ENCODE results near the gene G6PD.
A peak's percentile ranks its signal among the peaks of the same experiment; 100 is the strongest.
"Not testable (repeated sequence)": the region's sequence is repeated elsewhere in the genome, so short reads cannot be mapped to it uniquely, and the experiment has no call there.

G6PD gene

DNA sequence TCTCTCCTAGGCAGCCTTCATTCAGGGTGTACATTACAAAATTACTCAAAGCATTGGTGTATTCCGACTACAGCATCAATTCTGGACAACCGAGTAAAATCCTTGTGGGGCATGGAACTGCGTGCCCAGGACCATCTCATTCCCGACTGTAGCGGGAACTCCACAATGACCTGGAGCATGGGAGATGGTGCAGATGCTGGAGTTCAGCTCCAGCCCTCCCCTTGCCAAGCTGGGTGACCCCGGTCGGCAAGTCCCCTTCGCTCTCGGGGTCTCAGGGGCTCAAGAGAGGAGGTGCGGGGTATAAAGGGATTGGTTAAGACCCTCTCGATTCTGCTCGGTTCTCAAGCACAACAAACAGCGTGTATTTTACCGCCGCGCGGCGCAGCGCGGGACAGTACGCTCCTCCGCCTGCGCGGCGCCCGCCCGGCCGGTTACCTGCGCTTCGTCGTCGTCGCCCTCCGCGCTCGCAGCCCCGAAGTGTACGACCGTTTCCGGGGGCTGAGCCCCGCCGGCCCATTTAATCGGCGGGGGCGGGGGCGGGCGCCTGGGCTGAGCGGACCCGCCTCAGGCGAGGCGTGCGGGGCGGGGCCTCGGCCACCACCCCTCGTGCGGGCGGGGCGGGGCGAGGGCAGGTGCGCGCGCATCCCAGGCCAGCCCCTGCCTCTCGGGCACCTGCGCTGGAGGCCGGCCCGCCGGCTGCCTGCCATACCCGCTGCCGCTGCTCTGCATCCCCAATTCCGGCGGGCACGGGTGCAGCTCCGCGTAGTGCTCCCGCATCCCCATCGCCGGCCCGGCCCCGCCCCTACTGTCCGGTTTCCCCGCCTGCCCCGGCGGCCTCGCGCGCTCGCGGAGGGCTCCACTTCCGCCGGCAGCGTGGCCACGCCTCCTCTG, at the start of gene G6PD:
Gene G6PD, minus strand, starts transcription at position 493 of the 891 bp plus-strand sequence. CDS start 691 bp downstream, outside the sequence.
- peak; percentile 51 to 73 (median 71) for DNase-seq (ENCODE audit: low read depth in 3 of 3, low spot score in 1 of 3)

- DNase-seq (ENCODE audit: low read depth in 3 of 3, low spot score in 1 of 3), result no peak
Measured at GRCh38 chrX:154595559-154596249, 49.1 kb upstream of the G6PD start.

DNA sequence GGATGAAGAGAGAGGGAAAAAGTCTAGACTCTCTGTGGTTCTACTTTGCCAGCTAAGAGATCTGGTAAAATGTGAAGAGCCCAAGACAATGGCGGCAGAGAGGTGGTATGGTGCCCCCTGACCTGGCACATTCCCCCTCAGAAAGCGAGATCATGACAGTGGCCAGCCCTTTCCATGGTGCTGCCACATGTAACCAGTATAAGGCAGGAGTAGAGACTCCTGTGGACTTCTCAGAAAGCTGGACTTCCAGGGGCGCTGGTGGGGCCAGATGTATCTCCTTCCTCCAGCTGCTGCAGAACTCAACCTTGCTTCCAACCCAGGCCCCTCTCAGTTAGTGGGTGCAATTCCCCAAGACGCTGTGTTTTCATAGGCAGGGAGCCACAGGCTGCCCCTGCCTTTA, 47.8 kb upstream of the G6PD start:
- DNase-seq (ENCODE audit: low read depth in 3 of 3, low spot score in 1 of 3), result no peak

- DNase-seq (ENCODE audit: low read depth in 3 of 3, low spot score in 1 of 3), result no peak
Measured at GRCh38 chrX:154593201-154593600, 46.6 kb upstream of the G6PD start.

DNA sequence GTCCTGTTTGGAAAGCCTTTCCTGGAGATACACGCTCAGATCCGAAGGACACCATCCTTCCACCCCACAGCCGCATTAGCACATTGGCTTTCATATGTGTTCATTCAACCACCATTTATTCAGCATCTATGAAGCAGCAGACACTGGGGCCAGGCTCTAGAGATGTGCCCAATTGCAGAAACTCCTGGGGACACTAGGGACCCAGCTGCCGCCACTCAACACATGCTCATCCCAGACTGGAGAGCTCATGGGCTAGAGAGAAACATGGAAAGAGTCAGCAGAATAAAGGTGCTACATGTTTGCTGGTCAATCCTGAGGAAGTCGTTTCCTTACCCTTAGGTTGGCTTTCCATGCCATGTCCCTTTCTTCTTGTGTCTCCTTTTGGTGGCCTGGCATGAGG, 45.9 kb upstream of the G6PD start:
- DNase-seq (ENCODE audit: low read depth in 3 of 3, low spot score in 1 of 3), result no peak

DNA sequence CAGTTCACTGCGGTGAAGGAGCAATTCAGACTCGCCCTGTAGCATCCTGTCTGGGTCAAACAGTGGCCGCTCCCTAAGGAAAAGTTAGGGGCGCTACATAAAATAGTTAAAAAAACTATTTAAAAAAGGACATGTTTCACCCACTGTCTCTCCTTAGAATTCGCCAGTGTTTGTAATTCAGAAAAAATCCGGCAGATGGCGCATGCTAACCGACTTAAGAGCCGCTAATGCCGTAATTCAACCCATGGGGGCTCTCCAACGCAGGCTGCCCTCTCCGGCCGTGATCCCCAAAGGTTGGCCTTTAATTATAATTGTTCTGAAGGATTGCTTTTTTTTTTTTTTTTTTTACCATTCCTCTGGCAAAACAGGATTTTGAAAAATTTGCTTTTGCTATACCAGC, 43.8 kb upstream of the G6PD start:
- not testable (repeated sequence) for DNase-seq (ENCODE audit: low read depth in 3 of 3, low spot score in 1 of 3)

DNA sequence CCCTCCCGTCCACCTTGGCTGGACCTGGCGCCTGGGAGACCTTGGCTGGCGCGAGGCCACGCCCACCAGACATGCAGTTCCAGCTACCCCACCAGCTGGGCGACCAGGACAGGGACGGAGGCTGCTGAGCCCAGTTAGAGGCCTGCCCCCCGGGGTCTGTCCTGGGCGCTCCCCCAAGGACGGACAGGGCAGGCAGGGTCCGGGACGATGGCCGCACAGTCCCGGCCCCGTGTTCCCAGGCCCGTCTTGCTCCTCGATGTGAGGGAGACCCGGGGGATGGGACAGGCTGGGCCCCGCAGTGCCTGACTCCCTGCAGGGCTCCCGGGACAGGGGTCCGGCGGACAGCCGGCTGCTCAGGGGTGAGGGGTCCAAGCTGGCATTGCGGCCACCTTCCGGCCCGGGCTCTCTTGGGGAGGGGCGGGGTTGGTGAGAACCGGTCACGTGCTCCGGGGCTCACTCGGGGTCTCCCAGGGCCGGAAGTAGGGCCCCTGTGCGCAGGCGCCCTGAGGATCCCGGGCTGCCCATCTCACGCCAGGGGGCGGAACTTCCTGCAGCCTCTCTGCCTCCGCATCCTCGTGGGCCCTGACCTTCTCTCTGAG, 38.0 kb upstream of the G6PD start, which contains the start of gene CTAG1A:
Gene CTAG1A, plus strand, starts transcription at position 549 of the 599 bp plus-strand sequence. CDS start 74 bp downstream, outside the sequence.
- not testable (repeated sequence) for DNase-seq (ENCODE audit: low read depth in 3 of 3, low spot score in 1 of 3)

- DNase-seq (ENCODE audit: low read depth in 3 of 3, low spot score in 1 of 3), result not testable (repeated sequence)
Measured at GRCh38 chrX:154582994-154583393, 36.3 kb upstream of the G6PD start.

- DNase-seq (ENCODE audit: low read depth in 3 of 3, low spot score in 1 of 3), result not testable (repeated sequence)
Measured at GRCh38 chrX:154575076-154575475, 28.4 kb upstream of the G6PD start.

DNA sequence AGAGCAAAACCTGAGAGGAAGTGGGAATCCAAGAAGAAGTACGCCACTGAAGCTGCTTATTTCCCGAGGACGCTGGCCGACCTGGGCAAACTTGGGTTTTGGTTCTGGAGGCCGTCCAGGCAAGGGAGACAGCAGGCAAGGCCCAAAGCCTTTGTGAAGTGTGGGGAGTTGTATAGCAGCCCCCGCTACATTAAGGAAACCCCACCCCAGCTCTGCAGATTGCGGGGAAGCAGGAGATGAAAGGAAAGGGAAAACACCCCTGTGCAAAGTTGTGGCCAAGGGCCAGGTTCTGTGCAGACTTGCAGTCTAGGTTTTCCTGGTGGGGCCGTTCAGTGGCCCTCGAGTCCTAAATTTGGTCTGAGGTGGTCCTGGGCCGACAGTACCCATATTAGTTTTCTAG, 26.4 kb upstream of the G6PD start:
- DNase-seq (ENCODE audit: low read depth in 3 of 3, low spot score in 1 of 3), result not testable (repeated sequence)

DNA sequence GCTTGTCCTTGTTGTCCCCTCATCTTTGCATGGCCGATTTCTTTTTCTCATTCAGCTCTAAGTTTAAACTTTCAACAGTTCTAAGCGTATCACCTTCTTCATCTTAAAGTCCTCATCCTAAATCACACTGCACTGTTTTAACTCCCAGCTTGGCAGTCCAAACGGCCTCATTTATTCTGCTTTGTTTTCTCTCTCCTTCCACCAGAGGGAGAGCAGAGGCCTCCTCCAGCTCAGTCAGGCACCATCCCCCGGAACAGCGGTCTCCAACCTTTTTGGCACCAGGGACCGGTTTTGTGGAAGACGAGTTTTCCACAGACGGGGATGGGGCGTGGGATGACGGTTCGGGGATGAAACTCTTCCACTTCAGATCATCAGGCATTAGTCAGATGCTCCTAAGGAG, 23.7 kb upstream of the G6PD start:
- not testable (repeated sequence) for DNase-seq (ENCODE audit: low read depth in 3 of 3, low spot score in 1 of 3)

GRCh38 chrX:154562295-154562694, 15.6 kb upstream of the G6PD start:
- DNase-seq (ENCODE audit: low read depth in 3 of 3, low spot score in 1 of 3), result not testable (repeated sequence)

DNA sequence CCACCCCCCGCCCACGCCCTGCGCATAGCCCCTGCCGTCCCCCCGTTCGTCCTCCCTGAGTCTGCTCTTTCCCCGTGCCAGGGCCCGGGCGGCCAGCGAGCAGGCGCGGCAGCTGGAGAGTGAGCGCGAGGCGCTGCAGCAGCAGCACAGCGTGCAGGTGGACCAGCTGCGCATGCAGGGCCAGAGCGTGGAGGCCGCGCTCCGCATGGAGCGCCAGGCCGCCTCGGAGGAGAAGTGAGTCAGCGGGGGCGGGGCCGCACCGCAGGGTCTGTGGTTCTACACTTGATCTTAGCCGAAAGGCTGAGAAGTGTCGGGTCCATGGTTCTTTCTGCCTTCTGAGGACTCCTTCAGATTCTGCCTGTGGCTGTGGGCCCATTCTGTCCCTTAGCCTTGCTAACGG, 13.7 kb upstream of the G6PD start:
- not testable (repeated sequence) for DNase-seq (ENCODE audit: low read depth in 3 of 3, low spot score in 1 of 3)

GRCh38 chrX:154558896-154559295, 12.2 kb upstream of the G6PD start:
- not testable (repeated sequence) for DNase-seq (ENCODE audit: low read depth in 3 of 3, low spot score in 1 of 3)

GRCh38 chrX:154558060-154558690, 11.5 kb upstream of the G6PD start:
- DNase-seq (ENCODE audit: low read depth in 3 of 3, low spot score in 1 of 3), result not testable (repeated sequence)

DNA sequence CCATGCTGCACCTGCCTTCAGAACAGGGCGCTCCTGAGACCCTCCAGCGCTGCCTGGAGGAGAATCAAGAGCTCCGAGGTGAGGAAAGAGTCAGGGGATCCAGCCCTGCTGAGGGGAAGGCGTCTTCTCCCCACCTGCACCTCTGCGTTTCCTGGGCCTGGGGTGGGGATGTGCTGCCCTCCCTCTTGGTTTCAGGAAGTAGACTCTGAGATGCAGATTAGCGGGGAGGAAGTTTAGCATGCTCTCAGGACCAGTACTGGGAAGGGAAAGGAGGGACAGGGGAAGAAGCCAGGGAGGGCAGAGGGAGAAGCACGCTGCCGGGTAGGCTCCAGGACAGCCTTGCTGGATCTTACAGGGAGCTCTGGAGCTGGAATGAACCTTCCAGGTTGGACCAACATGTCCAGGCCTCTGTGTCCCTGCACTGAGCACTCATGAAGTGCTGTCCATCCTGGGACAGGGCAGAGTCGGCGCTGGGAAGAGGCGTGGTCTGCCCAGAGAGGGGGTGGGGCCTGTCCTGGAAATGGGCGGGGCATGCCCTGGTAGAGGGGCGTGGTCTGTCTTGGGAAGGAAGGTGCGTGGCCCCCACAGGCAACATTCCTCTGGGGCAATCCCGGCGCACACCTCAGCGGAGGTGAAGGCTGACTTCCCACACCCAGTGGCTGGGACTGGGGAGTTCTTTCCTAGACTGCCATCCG, 5.6 kb upstream of the G6PD start:
- not testable (repeated sequence) for DNase-seq (ENCODE audit: low read depth in 3 of 3, low spot score in 1 of 3)

DNA sequence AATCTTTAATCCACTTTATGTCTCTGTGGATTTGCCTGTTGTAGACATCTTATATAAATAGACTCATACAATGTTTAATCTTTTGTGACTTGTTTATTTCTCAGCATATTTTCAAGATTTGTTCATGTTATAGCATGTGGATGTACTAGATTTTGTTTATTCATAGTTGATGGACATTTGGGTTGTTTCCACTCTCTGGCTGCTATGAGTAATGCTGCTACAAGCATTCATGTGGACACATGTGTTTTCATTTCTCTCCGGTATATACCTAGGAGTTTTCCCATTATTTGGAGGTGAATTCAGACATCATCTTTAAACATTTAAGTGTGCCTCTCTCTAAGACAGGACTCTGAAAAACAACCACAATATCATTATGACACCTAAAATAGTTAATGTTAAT, 3.1 kb upstream of the G6PD start:
- no peak for DNase-seq (ENCODE audit: low read depth in 3 of 3, low spot score in 1 of 3)

DNA sequence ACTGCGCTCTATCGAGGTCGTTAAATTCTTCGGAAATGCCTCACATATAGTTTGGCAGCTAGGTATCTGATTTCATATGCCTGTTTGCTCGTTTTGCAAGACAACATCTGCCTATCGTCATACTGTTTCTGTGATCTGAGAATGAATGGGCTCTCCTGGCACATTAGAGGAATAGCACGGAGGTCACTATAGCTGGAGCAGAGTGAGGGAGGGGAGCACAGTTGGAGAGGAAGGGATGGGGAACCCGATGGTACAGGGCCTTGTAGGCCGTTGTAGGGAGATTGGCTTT, 1.3 kb upstream of the G6PD start:
- DNase-seq (ENCODE audit: low read depth in 3 of 3, low spot score in 1 of 3), result no peak

DNA sequence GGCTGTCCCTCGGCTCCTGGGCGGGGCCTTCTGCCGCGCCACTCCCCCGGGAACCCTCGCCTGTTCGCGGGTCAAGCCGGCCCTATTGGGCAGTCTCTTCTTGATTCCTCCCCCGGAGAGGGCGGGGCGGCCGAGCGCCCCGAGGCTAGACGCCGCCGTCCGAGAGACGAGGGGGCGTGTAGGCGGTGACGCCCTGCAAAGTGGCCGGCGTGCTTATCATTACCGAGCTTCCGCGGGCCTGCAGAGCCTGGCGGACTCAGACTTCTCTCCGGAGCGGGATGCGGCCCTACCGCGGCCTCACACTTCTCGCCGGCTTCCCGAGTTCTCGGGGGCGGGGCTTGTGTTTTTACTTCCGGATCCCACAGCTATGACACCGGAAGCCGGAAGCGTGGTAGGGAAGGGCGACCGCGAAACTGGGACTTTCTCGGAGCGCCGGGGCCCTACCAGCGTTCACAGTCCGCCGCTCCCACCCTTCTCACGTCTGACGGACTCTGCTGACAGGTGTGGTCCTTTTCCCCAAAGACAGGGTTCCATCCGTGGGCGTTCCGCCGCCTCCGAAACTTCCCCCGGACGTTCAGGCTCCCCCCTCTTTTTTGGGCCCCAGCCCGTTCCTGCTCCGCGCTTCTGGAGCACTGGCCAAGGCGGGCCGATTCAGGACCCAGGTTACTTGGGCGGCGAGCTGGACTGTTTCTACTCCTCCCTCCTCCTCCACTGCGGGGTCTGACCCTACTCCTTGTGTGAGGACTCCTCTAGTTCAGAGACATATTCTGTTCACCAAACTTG, 790 bp upstream of the G6PD start, which contains the start of gene IKBKG:
Gene IKBKG, plus strand, starts transcription at position 376 of the 783 bp plus-strand sequence. CDS start 4,383 bp downstream, outside the sequence.
- DNase-seq (ENCODE audit: low read depth in 3 of 3, low spot score in 1 of 3), result peak; percentile 71 to 79 (median 75)
